DMS79 treated with DMSO at 0.1 percent for 48 hours (cell line): ENCODE measurements around the gene PVALB.

Experiments used
- DNase-seq: peaks from one replicate; lab custom pipeline; 2025; lab: John Stamatoyannopoulos, UW

Gene PVALB, protein sequence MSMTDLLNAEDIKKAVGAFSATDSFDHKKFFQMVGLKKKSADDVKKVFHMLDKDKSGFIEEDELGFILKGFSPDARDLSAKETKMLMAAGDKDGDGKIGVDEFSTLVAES

DNA sequence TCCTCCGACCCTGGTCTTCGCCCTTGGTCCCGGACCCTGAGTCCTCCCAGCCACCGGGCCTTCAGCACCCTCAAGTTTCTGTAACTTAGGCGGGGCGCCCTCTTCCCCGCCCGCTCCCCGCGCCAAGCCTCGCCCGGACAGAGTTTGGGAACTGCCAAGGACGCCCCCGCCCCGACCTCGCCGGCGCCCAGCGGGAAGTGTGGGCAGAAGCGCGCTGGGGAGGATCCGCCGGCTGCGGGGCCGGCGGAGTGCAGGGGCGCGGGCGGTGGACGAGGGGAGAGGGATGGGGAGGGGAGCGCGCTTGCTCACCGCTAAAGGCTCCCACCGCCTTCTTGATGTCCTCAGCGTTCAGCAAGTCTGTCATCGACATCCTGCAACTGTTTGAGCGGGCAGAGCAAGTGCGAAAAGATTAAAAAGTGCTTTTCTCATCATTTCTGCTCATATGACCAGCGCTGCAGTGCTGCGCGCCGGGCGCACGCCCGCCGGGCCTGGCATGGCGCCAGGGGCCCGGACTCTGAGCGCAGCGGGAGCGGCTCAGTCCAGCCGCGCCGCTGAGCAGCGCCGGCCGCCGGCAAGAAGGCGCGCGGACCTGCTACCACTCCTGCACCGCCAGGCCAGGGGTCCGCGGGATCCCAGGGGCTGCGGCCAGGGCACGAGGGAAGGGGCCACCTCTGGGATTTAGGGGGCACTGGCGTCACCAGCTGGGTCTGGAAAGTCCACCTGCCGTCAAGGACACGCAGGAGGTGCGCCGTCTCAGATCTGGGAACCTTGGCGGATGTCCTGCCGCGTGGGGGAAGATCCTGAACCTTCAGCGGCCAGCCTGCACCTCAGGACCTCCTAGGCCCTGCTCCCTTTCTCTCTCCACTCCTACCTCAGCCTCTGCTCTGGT is at the start of gene PVALB:
PVALB (minus strand) TSS at position 400 of the 889 bp plus-strand sequence; CDS start at position 370, 30 bp downstream.
- no peak for DNase-seq

DNA sequence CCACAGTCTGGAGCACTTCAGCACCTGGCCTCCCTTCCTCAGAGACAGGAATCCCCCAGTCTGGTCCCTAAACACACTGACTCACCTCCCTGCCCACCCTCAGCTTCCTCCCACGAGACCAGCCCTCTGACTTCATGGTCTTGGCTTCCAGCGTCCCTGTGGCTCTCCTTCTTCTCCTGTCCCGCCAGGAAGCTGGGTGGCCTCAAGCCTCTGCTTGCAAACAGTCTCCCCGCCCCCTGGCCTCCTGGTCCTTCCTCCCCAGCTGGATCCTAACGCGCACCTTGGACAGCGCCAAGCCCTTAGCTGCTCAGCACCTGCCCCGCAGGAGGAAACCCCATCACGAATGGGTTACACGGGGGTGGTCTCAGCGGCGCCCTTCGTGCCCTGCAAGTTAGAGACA is 48.5 kb upstream of the PVALB start:
- no peak for DNase-seq

DNA sequence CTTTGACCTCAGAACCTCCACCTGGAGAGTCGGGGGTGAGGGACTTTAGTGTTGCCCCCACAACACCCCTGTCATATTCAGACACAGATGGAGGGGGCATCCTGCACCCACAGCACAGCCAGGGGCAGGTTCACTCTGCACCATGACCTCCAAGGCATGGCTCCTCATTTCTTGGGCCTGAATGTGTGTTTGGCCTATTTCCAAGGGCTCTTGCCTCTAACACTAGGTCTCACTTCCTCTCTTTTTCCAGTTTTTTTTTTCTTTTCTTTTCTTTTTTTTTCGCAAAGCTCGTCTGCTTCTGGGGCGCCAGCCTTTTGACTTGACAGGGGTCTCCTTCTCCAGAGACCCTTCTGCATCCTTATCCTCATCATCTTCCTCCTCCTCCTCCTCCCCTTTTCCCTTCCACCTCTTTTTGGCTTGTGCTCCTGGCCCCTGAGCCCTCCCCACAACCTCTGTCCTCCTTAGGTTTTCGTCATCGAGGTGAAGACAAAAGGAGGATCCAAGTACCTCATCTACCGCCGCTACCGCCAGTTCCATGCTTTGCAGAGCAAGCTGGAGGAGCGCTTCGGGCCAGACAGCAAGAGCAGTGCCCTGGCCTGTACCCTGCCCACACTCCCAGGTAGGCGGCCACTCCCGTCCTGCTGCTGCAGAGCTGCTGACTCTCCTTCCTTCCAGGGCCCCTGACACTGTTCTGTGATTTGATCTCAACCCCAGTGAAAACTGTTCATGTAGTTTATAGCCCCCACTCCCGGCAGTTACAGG is 47.8 kb upstream of the PVALB start:
- DNase-seq = no peak

DNA sequence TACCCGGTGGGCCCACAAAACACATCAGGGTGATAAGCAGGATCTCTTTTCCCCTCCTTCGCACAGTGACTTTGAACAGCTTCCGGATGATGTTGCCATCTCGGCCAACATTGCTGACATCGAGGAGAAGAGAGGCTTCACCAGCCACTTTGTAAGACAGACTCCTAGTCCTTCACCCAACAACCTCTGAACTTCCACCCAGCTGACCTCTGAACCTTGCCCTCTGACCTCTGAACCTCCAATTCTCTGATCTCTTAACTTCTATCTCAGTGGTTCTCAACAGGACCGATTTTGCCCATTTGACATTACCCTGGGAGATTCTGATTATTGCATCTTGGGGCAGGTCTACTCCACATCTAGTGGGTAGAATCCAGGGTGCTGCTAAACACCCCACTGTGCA is 47.1 kb upstream of the PVALB start:
- no peak for DNase-seq

DNA sequence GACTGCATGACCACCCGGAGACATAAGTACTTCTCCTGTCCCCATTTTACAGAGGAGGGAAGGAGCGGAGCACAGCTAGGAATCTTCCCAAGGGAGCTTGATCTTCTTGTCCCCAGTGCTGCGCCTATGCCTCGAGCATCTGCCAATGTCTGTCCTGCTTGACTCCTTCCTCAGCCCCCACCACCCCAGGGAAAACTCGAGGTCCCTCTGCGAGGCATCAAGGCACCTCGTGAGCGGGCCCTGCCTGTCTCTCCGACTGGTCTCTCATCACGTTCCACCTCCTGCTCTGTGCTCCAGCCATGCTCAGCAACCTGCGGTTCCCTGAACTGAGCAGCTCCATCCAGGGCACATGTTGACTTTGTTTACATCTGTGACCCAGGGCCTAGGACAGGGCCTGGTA is 46.4 kb upstream of the PVALB start:
- no peak for DNase-seq

DNA sequence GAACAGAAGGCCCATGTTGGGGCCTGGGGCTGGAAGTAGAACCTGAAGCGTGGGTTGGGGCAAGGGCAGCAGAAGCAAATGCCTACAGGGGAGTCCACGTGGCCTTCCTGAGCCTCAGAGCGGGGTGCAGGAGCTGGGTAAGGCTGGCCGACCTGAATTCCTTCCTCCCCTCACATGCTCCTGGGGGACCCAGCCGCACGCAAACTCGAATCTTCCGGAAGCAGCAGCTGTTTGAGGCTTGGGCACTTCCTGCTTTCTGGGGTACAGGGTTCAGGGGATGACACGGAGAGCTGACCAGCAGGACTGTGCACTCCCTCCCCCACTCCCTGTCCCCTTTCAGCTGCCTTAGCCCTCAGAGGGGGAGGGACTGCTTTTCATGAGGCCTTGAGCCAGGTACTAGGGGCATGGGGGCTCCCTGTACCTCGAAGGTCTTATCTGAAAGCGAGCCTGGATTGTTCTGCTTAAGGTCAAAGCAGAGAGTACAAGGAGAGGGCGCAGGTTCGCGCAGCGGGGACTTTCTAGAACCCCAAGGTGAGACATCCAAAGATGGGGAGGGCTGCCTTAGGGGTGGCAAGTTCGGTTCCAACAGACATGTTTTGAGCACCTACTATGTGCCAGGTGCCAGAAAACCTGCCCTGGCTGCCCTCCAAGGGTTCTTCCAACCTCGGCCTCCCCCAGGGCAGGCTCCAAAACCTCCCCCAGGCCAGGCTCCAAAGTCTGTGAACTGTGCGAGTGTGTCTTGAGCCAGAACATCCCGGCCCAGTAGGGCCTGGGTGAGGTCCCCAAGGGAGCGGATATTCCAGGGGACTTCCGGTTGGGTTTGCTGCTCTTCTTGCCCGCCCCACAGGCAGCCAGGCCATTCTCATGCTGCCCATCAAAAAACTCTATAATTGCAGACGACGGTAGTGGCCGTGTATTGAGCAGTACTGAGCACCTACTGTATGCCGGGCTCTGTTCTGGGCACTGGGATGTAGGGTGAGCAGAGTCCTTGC is 45.7 kb upstream of the PVALB start:
- DNase-seq = no peak

DNA sequence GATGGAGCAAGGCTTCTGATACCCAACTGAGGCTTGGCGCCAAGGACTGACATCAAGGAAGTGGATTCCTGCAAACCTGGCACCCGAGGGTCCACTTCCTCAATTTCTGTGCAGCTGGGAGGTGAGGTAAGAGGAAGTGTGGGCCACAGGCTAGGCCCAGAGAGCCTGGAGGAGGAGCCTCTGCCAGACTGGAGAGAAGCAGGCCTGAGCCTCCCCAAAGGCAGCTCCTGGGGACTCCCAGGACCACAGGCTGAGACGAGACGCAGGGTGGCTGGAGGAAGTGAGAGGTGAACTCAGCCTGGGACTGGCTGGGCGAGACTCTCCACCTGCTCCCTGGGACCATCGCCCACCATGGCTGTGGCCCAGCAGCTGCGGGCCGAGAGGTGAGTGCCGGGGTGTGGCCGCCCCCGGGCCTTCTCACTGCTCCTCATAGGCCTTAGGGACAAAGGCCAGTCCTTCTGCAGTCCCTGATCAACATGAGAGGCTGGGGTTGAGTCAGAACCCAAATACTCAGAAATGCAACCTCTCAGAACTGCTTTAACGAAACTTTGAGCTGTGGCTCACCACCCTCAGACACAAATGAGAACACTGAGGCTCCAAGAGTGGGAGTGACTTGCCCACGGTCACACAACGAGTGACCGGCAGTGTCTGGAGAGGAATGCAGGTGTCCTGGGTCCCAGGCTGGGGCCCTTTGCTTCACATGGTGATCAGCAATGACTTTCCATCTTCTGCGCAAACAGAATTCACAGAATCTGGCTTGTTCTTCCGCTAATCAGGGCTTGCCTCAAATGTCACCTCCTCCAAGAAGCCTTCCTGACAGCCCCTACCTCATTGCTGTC is 44.2 kb upstream of the PVALB start, which contains the start of gene NCF4:
NCF4 (plus strand) TSS at position 186 of the 839 bp plus-strand sequence; CDS start at position 352, 166 bp downstream.
- no peak for DNase-seq

DNA sequence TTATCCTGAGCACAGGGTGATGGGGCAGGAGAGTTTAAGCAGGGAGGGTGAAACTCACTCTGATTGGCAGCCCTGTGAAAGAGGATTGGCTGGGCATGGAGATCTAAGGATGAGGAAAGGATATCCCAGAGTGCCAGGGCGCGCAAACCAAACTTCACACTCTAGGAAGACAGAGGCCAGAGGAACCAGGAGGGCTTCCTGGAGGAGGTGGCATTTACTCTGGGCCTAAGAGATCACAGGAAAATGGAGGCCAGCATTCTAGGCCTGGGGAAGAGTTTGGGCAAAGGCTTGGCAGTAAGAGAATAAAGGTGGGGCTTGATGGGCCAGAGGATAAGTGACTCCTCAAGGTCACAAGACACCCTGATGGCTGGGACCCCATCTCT is 43.6 kb upstream of the PVALB start:
- DNase-seq = no peak

DNA sequence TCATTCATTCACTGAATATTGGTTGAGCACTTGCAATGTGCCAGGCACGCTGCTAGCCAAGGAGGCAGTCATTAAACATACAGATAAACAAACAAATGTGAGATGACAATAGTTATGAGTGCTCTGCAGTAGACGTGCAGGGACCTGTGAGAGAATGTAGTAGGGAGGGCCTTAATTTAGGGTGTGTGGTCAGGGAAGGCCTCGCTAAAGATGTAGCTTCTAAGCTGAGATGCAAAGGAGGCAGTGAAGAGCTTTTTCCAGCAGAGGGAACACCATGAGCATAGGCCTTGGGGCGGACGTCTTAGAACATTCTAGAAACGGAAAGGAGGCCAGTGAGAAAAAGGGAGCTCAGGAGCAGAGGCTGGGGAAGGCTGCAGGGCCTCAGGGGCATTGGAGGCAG is 43.2 kb upstream of the PVALB start:
- no peak for DNase-seq

DNA sequence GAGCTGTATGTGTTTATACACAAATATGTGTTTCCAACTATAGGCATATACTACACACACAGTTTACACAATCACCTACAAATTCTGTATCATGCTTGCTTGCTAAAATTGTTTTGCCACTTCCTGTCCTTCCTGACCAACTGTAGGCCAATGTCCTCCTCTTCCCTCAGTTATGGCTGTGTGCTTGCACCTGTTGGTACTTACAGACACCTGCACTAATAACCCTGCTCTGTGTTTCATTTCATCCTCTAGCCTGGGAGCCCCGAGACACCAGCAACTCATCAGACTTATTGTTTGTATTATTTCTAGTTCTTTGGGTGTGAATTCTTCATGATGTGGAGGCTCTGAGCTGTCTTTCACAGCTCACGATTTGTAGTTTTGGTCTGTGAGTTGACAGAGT is 42.1 kb upstream of the PVALB start:
- DNase-seq = no peak

DNA sequence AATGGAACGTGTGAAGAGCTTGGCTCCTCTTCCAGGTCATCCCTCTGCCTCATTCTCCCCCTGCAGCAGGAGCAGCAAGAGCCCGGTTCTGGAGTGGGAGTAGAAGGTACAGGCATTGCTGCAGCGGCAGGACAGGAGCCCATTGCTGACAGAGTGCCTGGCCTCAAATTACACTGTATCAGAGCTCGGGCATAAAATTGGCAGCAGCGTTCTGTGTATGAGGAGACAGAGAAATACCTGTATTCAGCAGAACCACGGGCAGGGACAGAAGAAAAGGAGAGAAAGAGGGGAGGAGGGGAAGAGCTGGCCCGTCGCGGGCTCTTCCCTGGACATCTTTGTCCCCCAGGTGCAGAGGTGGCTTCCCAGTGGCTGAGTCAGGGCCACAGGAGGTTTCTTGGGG is 41.3 kb upstream of the PVALB start:
- no peak for DNase-seq

DNA sequence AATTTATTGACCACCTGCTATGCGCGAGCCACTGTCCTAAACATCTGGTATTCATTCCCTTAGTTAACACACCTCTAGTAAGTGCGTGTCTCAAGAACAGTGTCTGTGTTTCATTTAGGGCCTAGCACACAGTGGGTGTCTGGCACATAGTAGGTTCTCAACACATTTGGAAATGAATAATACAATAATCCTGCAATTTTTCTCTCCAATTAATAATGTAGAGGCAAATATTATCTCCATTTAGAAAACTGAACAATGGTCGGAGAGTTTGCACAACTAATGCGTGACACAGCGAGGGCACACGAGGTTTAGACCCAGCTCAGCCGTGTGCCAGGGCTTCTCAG is 39.9 kb upstream of the PVALB start:
- no peak for DNase-seq

DNA sequence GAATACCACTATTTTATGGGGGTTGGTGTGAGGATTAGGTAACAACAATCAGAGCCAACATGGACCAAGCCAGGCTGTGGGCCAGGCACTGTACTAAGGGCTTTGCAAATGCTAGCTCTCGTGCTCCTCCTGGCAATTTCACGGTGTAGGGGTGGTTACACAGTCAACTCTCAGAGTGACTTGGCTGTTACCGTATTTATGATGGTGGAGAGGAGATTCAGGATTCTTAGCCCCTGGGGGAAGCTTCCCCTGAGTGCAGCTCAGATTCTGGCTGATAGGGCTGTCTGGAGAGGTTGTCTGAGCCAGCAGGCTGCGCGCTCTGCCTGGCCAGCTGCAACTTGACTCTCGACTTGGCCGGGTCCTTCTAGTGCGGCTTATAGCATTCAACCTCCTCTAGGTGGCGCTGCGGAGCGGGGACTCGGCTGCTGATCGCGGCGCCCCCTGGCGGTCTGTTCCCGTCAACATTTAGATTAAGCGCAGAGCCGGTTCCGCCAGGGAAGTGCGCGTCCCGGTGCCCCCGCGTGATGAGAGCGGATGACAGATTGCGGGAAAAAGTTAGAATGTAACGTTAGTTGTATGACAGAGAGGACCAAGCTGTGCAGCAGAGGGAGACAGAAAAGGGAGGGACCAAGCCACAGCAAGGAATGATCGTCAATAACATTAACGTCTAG is 39.4 kb upstream of the PVALB start:
- DNase-seq = peak; percentile 68

DNA sequence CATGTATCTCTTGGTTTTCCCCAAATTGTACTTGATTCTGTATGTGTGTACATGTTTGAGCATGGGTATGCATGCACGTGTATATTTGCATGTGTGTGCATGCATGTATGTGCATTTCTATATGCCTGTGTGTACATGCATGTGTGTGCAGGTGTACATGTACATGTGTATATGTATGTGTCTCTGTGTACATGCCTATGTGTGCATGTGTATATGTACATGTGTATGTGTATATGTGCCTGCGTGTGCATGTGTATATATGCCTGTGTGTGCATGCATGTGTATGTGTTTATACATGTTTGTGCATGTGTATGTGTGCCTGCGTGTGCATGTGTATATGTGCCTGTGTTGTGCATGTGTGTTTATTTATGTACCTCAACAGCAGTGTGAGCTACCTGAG is 38.6 kb upstream of the PVALB start:
- DNase-seq = no peak

DNA sequence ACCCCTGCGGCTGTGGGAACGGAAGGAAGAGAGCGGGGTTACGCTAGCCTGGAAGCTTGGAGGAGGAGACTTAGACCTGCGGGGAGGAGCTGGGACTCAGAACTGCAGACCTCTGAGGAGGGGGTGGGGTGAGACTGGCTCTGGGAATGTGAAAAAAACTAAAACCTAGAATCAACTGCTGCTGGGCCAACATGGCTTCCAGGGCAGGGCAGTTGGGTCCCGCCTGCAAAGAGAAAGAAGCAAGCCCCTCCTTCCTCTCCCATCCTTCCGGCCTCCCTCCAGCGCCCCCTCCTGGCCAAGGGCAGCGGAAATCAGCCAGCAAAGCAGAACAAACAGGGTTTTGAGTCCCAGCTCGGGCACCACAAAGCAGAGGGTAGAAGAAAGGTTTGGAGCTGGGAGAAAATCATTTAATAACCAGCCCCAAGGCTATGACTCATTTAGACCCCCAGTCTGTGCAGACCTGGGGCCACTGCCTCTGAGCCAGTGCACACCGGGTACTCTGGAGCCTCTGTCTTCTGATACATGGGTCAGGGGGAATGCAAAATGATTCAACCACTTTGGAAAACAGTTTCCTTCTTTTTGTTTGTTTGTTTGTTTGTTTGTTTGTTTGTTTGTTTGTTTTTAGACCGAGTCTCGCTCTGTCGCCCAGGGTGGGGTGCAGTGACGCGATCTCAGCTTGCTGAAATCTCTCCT is 36.7 kb upstream of the PVALB start:
- no peak for DNase-seq

DNA sequence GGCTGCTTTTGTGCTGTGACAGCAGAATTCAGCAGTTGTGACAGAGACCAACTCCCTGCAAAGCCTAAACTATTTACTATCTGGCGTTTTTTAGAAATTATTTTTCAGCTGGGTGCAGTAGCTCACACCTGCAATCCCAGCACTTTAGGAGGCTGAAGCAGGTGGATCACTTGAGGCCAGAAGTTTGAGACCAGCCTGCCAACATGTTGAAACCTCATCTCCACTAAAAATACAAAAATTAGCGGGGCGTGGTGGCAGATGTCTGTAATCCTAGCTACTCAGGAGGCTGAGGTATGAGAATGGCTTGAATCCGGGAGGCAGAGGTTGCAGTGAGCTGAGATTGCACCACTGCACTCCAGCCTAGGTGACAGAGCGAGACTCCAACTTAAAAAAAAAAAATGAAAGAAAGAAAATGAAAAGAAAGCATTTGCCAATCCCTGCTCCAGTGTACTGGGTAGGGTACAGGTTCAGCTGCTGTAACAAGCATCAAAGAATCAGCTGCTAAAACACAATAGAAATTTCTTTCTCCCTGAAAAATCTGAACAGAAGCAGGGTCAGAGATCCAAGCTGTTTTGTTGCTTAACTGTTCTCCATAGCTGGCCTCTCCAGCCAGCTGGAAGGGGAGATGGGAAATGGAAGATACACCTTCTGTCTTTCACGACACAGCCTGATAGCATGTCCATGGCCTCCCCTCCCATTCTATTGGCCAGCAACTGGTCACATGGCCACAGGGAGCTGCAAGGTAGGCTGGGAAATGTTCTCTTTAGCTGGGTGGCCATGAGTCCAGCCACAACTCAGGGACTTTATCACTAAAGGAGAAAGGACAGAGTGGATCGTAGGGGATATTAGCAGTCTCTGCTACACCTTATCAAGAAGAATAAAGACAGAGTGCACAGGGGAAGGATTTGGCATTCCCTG is 35.5 kb upstream of the PVALB start:
- no peak for DNase-seq

DNA sequence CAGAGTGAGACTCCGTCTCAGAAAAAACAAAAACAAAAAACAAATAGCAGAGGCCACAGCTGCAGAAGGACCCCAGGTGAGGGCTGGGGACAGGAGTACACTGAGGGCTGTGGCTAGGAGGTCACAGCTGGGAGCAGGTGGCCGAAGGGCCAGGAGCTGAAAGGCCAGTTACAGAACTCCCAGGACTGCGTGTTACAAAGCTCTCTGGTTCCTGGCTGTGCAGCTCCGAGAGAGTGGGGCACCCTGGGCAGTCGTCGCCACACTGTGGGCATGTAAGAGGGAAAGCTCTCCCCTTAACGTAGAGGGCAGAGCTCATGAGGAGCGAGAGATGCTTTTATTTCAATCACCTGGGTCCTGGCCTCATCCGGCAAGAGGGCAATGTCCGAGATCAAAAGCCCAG is 33.8 kb upstream of the PVALB start:
- no peak for DNase-seq

DNA sequence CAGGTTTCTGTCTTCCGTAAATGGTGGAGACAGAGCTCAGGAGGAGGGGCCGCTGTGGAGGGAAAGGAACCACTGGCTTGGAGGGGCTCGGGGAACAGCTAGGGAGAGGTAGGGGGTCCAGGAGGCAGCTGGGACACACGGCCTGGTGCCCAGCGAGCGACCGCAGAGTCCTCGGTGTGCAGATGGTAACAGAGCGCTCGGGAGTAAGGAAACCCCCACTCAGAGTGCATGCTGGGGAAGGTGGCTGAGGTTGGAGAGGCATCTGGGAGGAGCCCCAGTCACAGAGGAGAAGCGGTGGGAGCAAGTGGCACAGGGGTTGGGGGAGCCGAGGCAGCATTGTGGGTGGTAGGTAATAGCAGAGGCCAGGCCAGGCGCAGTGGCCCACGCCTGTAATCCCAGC is 33.2 kb upstream of the PVALB start:
- no peak for DNase-seq

DNA sequence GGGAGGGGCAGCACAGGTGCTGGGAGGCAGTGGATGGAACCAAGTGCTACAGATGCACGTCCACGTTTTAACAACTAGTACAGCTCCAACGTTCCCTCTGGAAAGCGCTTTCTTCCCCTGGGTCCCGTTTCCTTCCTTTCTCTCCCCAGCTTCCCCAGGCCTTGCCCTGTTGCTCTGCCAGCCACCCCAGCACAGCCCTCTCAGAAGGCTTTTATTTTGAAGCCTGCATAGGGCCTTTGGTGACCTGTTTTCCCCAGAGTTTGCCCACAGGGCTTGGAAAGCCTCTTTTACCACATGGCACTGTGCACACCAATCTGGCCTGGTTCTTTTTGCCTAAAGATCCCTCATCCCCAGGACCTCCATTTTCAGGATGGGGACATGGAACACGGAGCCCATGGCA is 30.1 kb upstream of the PVALB start:
- DNase-seq = no peak
